Type B pancreatic cell (in vitro differentiated cells): ENCODE data around the gene RAB40B. TPM values are rescaled to one million over a fixed set of nuclear protein-coding genes. Genes with fewer than 3 reads are reported as not detected.

Experiments
- DNase-seq: peaks from one replicate; pipeline ENCODE4 v3.0.0; 2021; ENCODE audit warnings: mixed read lengths; ENCODE audit not compliant: unreplicated experiment; ENCODE audit errors: extremely low spot score
- H3K27ac Mint-ChIP-seq: 2 replicates; pipeline ENCODE4 v1.8.0; 2021; ENCODE audit warnings: mild to moderate bottlenecking, mixed read lengths
- H3K27me3 Mint-ChIP-seq: 2 replicates; pipeline ENCODE4 v1.8.0; 2021; ENCODE audit warnings: mixed read lengths
- H3K36me3 Mint-ChIP-seq: 2 replicates; pipeline ENCODE4 v1.8.0; 2021; ENCODE audit warnings: mixed read lengths
- H3K4me1 Mint-ChIP-seq: one replicate; pipeline ENCODE4 v1.8.0; 2021; ENCODE audit warnings: mixed read lengths; ENCODE audit not compliant: unreplicated experiment
- H3K4me3 Mint-ChIP-seq: 2 replicates; pipeline ENCODE4 v1.8.0; 2021; ENCODE audit warnings: mild to moderate bottlenecking, mixed read lengths
- H3K9me3 Mint-ChIP-seq: 2 replicates; pipeline ENCODE4 v1.8.0; 2021; ENCODE audit warnings: mixed read lengths
- CTCF ChIP-seq: fragments of 200-600 bp; sonication (generic); conservative IDR thresholded peaks from 2 replicates; pipeline ENCODE4 v1.5.0; 2021; ENCODE audit warnings: antibody characterized with exemption, mild to moderate bottlenecking
- total RNA-seq: library from RNA; stranded (reverse); gene quantifications from 2 replicates; pipeline ENCODE4 v1.2.1, GENCODE V29; 2021; ENCODE audit warnings: low replicate concordance

RAB40B gene
- total RNA-seq, 1 donor from 2014 or later: 16.7 TPM

GRCh38 chr17:82630212-82630611 is 68.3 kb downstream of the RAB40B start:
- no peaks in the 10 kb centered on the region for H3K4me1 Mint-ChIP-seq
- no peak overlapping the region for H3K4me3 Mint-ChIP-seq
- TF ChIP-seq CTCF: no peak
- H3K36me3 Mint-ChIP-seq: peaks cover 21% of the 10 kb centered on the region
- no peaks in the 10 kb centered on the region for H3K27me3 Mint-ChIP-seq
- H3K9me3 Mint-ChIP-seq: no peaks in the 10 kb centered on the region
- peak overlapping the region; percentile 34 for H3K27ac Mint-ChIP-seq
- no peak for DNase-seq

GRCh38 chr17:82629748-82630147 is 68.8 kb downstream of the RAB40B start:
- Mint-ChIP-seq H3K36me3 (peaks cover 21% of the 10 kb centered on the region), H3K4me1 (no peaks in the 10 kb centered on the region), H3K9me3 (no peaks in the 10 kb centered on the region), H3K27ac (peak overlapping the region; percentile 63), H3K27me3 (no peaks in the 10 kb centered on the region), H3K4me3 (no peak overlapping the region)
- DNase-seq: no peak
- TF ChIP-seq CTCF: no peak

DNA sequence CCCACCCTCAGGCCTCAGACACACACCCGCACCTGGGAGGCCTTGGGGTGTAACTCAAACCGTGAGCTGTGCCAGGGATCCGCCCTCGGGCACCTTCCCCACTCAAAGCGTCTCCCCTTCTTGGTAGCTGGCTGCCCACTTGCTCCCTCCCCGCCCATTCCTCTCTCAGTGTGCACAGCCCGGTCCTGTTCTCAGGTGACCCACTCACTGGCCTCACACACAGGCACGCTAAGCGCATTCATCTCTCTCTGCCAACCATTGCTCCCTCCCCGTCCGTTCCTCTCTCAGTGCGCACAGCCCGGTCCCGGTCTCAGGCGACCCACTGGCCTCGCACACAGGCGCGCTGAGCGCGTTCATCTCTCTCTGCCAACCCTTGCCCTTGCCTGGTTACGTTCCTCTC is 71.1 kb downstream of the RAB40B start:
- peak overlapping the region; percentile 29 for H3K27ac Mint-ChIP-seq
- H3K9me3 Mint-ChIP-seq: no peaks in the 10 kb centered on the region
- no peaks in the 10 kb centered on the region for H3K4me1 Mint-ChIP-seq
- TF ChIP-seq CTCF: no peak
- no peak overlapping the region for H3K4me3 Mint-ChIP-seq
- DNase-seq: no peak
- peaks cover 24% of the 10 kb centered on the region for H3K36me3 Mint-ChIP-seq
- H3K27me3 Mint-ChIP-seq: no peaks in the 10 kb centered on the region

- Mint-ChIP-seq H3K4me3 (no peak overlapping the region), H3K36me3 (peaks cover 21% of the 10 kb centered on the region), H3K4me1 (no peaks in the 10 kb centered on the region), H3K27ac (no peak overlapping the region), H3K9me3 (no peaks in the 10 kb centered on the region), H3K27me3 (no peaks in the 10 kb centered on the region)
- DNase-seq: no peak
- no peak for TF ChIP-seq CTCF
Measured at GRCh38 chr17:82623707-82624106, 74.8 kb downstream of the RAB40B start.

DNA sequence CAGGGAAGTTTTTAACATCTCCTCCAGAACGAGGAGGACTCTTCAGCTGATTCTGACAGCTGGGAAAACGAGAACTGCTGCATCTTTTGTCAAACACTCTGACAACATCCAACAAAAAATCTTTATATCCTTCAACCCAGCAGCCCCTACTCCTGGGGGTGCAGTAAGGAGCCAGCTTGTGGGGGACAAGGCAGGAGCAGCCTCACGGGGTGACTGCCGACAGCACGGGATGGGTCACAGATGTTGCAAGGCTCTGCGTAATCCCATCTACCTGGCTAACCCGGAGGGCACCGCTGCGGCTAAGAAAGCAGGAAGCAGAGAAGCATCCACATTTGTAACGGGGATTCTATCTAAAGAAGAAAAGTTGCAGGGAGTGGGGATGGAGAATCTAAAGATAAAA is 78.9 kb downstream of the RAB40B start:
- Mint-ChIP-seq H3K4me1 (no peaks in the 10 kb centered on the region), H3K4me3 (no peak overlapping the region), H3K27ac (no peak overlapping the region), H3K27me3 (no peaks in the 10 kb centered on the region), H3K36me3 (peaks cover 21% of the 10 kb centered on the region), H3K9me3 (no peaks in the 10 kb centered on the region)
- no peak for DNase-seq
- TF ChIP-seq CTCF: no peak

- no peak overlapping the region for H3K27ac Mint-ChIP-seq
- no peak for DNase-seq
- peaks cover 21% of the 10 kb centered on the region for H3K36me3 Mint-ChIP-seq
- TF ChIP-seq CTCF: no peak
- H3K4me3 Mint-ChIP-seq: no peak overlapping the region
- H3K4me1 Mint-ChIP-seq: no peaks in the 10 kb centered on the region
- no peaks in the 10 kb centered on the region for H3K27me3 Mint-ChIP-seq
- no peaks in the 10 kb centered on the region for H3K9me3 Mint-ChIP-seq
Measured at GRCh38 chr17:82619211-82619610, 79.3 kb downstream of the RAB40B start.
